Right ventricle myocardium inferior (tissue), 1 donor: Measurements from ENCODE around the gene SPSB1. TPM values are rescaled to one million over a fixed set of nuclear protein-coding genes. Genes with fewer than 3 reads are reported as not detected.

ENCODE experiments used
- ATAC-seq: fragments of 200-7000 bp; cut with Tn5 transposase; one replicate; pipeline ENCODE4 v1.9.1; 2020; ENCODE audit warnings: mild to moderate bottlenecking, moderate library complexity
- DNase-seq: peaks from one replicate; pipeline ENCODE4 v3.0.0; 2021; ENCODE audit errors: missing footprints
- intact Hi-C: fragments of 100-400 bp; cut with DNase I; formaldehyde crosslinking; loops from one replicate; pipeline ENCODE4 v1.11.0; 2022
- long read RNA-seq: library from polyadenylated mRNA; unstranded; transcript quantifications from one replicate; pipeline ENCODE4 v2.0.0, GENCODE V29; 2021
- total RNA-seq: library from RNA; stranded (reverse); fragmentation: NEBNext Ultra II Directional; extraction: Animal tissue kit (Norgen Biotek cat#: 25700); gene quantifications from one replicate; pipeline ENCODE4 v1.2.1, GENCODE V29; 2021
- donor health status: DM: no; HTN: yes; CAD: no; lungs with severe emphysema.

Gene SPSB1
- total RNA-seq: 16.5 TPM
- long read RNA-seq, transcript SPSB1-201 (3 exons, 3,120 nt): major isoform, 15 of 15 reads
- long read RNA-seq, partial matches to known transcripts: 0 of 15 reads
- long read RNA-seq, other reads (novel, unspliced or antisense): 0 of 15 reads

DNA sequence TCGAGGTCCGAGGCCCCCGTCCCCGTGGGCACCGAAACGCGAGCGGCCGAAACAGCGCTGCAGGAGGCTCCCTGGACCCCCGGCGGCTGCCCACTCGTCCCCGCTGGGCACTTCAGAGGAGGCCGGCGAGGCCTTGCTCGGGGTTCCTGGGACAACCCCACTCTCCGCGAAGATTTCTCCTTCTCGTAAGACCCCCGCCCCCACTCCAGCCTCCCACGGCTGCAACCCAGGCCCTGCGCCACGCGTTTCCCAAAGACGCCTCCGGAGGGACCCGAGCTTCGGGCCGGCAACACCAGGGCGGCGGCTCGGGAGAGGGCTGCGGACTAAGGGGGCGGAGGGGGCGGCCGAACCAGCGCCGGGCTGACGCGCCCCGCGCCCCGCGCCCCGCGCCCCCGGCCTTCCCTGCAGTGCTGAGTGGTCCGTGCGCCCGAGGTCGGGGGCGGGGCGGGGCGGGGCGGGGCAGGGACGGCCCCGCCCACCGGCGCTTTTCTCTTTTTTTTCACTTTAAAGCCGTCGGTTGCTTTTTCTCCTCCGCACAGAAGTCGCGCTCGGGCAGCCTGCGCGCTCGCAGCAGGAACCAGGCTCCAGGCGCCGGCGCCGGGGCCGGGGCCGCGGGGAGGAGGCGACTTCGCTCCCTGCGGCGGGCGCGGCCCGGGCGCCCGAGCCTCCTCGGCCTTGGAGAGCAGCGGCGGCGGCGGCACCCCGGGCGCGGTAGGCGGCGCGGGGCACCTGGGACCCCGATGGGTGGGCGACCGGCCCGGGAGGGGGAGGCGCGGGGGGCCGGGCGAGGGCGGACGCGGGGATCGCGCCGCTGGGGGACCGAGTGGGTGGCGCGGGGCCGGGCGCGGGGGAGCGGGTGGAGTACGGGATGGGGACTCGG is at the start of gene SPSB1:
Gene SPSB1, plus strand, starts transcription at position 534 of the 880 bp plus-strand sequence. CDS start 62,998 bp downstream, outside the sequence.
- intact Hi-C loops: loop anchor here (2.0 kb wide), 1 partner anchor 92 kb away; no protein-coding TSS in a partner anchor
- DNase-seq: peak; percentile 82
- peak; percentile 75 for ATAC-seq

DNA sequence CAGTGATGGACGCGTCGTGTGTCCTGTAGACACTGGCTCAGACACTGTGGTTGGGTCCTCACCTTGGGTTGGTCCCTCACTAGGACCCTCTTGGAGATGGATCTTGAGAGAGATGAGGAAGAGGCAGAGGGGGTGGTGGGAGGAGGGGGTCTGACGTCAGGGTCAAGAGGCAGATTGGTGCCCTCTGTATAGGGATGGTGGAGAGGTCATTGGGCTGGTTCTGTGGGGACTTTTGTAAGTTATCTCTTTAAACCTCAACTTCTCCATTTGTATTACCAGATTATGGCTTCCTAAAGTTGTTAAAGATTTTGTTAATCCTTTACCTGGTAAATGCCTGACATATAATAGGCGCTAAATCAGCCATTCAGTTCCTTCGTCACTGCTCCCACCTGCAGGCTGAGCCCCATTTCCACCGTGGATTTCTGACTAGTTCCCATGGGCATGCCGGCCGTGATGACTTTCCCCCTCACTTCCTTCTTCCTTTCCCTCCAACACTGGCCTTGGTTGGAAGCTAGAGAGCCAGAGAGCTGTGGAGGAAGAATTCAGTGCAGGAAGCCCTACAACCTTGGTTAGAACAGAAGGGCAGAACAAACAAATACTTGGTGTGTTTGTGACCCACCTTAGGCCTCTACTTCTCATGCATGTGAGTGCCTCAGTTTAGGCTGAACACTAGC is 49.5 kb upstream of the SPSB1 start:
- DNase-seq (no peak), ATAC-seq (peak; percentile 18)
- intact Hi-C loops: no loop called here

DNA sequence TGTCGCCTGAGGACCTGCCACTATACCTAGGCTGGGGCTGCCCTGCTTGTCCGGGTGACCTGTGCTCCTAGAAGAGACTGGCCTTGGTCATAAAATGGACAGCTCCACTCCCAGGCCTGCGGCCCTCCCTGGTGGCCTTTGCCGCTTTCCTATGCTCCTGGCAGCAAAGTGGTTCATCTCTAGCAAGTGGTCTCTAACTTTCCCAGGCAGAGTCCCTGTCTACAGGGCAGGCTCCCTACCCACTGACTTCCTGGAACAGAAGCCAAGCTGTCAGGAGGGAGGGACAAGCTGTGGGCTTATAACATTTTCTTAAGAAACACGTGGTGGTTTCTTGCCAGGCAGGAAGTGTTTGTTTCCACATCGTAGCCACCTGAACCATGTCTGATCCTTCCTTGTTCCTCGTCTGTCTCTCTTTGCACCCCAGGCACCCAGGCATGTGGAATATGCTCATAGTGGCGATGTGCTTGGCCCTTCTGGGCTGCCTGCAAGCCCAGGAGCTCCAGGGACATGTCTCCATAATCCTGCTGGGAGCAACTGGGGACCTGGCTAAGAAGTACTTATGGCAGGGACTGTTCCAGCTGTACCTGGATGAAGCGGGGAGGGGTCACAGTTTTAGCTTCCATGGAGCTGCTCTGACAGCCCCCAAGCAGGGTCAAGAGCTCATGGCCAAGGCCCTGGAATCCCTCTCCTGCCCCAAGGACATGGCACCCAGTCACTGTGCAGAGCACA is 48.0 kb upstream of the SPSB1 start:
- intact Hi-C loops: no loop called here
- no peak for DNase-seq
- no peak for ATAC-seq

DNA sequence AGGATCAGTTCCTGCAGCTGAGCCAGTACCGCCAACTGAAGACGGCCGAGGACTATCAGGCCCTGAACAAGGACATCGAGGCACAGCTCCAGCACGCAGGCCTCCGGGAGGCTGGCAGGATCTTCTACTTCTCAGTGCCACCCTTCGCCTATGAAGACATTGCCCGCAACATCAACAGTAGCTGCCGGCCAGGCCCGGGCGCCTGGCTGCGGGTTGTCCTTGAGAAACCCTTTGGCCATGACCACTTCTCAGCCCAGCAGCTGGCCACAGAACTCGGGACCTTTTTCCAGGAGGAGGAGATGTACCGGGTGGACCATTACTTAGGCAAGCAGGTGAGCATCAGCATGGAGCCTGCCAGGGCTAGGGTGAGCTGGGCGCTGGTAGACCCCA is 47.5 kb upstream of the SPSB1 start:
- intact Hi-C loops: no loop called here
- DNase-seq (no peak), ATAC-seq (no peak)

DNA sequence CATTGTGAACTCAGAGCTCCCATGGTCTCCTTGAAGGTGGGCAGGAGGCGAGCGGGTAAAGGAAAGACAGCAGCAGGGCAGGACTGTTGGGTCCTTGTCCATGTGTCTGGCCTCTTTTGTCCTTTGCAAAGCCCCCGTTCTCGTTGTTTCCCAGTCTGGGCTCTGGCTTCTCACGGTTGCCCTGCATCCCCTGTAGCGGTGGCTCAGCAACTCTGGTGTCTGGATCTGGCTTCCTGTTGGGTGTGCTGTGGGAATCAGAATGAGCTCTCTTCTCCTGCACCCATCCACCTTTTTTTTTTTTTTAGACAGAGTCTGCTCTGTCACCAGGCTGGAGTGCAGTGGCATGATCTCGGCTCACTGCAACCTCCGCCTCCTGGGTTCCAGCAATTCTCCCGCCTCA is 47.0 kb upstream of the SPSB1 start:
- DNase-seq (no peak), ATAC-seq (no peak)
- intact Hi-C loops: no loop called here

DNA sequence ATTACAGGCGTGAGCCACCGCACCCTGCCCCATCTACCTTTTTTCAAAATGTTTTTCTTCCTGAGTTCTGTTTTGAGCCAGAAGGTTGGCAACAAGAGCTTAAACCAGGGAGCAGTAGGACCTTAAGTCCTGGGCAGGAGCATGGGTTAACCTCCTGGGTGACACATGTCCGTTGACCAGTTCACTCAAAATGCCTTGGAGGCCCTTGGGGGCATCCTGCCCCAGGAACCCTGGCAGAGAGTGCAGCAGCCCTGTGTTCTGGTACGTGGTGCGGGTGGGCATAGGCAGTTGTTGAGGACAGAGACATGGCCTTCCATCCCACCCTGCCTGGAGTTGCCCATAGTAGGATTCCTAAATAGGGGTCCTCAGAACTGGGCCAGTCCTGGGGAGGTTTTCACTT is 46.5 kb upstream of the SPSB1 start:
- ATAC-seq (no peak), DNase-seq (no peak)
- intact Hi-C loops: no loop called here

DNA sequence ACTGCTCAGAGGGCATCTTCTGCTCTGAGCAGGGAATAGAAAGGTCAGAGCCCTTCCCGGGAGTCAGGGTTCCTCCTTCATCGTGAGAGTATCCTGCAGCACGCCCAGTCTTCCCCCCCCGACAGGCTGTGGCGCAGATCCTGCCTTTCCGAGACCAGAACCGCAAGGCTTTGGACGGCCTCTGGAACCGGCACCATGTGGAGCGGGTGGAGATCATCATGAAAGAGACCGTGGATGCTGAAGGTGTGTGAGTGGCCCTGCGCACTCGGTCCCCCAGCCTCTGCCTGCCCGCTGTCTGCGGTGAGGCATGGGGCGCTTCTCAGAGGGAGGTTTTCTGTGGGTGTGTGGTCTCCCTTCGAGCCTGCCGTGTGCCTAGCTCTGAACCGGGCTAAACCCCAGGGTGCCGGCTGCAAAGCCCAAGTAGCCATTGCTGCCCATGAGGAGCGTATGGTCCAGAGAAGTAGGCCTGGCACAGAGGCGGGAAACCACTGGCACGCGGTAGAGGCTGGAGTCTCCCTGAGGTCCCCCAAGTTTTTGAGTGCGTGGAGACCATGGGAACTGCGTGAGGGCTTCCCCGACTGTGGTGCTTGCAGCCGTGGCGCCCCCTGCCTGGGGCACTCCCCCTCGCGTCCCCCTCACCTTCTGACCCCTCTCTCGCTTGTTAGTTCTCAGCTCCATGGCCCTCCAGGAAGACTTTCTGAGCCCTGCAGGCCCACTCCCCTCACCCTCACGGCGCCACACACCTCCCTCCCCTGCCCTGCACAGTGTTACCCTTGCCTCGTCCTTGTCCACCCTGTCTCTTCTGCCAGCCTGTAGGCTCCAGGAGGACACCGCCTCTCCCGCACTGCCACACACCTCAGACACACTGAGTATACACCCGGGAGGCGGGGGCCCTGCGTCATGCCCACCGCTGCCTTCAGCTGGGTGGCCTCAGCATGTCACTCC is 45.6 kb upstream of the SPSB1 start:
- peak; percentile 33 for ATAC-seq
- intact Hi-C loops: no loop called here
- DNase-seq: no peak

DNA sequence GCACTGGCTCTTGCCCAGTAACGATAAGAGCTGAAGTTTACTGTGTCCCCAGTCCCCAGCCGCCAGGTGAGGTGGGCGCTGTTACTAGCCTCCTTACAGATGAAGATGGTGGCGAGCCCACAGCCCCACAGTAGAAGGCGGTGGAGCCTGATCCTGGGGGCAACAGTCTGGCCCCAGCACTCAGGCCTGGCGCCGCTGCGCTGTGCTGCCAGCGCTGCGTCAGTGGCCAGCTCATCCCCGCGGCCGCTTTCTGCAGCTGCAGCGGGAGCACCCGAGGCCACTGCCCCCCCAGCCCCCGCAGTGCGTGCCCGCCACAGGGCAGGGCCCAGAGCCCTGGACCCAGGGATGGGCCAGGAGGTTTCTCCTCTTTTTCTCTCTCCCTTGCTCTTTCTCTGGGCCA is 44.8 kb upstream of the SPSB1 start:
- intact Hi-C loops: no loop called here
- DNase-seq (no peak), ATAC-seq (no peak)

DNA sequence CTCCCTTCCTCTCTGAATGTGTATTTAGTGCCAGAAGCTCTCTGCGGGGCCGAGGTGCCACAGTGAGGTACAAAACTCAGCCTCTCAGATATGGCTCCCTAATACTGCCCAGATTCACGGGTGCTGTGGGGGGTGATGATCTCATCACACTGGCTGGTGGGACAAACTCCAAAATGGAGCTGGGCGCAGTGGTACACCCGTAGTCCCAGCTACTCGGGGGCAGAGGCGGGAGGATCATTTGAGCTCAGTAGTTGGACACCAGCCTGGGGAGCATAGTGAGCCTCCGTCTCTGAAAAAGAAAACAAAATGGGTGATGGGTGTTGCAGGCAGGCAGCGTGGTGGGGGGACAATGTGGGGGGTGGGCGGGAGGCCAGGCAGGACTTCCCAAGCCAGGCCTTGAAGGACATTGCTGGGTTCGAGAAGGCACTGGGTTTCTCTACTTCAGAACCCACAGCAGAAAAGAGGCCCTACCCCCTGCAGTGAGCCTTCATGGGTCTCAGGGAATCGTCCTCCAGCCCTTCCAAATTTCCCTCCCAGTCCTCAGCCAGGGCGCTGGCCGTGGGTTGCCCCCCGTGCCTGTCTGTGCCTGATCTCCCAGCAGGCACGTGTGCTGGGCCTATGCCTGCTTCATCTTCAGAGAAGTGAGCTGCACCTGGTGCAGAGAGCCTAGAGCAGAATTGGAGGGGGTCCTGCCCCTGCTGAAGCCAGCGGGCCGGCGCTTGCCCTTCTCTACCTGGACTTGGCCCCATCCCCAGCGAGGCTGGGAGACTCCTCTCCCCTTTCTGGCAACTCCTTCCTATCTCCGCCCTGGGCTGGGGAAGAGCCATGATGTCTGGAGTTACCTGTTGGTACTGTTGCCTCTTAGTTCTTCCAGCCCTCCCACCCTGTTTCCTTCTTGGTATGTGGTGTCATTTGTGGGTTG is 44.1 kb upstream of the SPSB1 start:
- no peak for DNase-seq
- ATAC-seq: no peak
- intact Hi-C loops: no loop called here

DNA sequence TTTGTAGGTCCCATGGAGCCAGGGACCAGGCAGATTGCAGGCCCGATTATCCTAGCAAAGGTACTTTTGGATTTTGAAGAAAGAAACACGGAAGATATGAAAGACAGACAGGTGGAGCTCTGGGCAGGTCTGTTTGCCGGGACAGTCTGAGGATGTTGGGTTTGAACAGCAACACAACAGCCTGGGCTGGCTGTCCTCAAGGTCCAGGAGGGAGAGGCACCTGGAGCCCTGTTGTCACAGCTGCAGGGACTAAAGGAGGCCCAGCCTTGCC is 43.5 kb upstream of the SPSB1 start:
- DNase-seq: no peak
- intact Hi-C loops: no loop called here
- no peak for ATAC-seq

DNA sequence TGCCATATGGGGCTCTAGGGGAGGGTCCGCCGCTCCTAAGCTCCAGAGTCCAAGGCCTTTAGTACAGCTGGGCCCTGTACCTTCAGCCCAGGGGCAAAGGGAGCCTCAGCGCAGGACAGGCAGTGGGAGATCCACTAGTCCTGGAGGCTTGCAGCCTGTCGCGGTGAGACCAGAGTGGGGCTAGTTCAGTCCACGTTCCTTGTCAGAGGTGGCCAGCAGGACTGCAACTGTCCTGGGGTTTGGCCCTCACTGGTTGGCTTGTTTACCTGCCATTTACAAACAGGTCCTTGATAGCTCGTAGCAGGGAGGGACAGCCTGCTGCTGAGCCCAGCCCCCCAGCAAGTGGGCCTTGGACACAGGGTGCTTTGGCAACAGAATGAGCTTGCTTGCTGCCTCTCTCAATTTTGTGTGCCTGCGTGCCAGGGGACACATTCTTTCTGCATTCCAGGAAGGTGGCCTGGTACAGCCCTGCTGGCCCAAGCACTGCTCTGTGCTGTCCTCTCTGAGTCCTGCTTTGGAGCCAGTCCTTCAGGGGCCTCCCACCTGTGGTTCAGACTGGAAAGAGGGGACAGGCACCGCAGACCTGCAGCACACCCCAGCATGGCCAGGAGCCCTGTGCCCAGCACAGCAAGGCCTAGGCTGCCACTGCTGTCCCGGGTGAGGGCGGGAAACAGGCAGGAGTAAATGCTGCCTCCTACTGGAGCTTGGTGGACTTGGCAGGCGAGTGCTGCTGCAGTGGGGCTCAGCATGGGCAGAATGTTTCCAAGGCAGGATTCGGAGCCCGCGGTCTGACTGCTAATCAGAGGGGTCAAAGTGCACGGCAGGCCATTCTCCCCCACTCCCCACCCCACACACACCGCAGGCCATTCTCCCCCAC is 42.9 kb upstream of the SPSB1 start:
- ATAC-seq: peak; percentile 63
- intact Hi-C loops: loop anchor here (2.0 to 5.0 kb wide), 2 partner anchors 15 to 308 kb away; partner anchors contain the start of gene H6PD
- DNase-seq: peak; percentile 79

DNA sequence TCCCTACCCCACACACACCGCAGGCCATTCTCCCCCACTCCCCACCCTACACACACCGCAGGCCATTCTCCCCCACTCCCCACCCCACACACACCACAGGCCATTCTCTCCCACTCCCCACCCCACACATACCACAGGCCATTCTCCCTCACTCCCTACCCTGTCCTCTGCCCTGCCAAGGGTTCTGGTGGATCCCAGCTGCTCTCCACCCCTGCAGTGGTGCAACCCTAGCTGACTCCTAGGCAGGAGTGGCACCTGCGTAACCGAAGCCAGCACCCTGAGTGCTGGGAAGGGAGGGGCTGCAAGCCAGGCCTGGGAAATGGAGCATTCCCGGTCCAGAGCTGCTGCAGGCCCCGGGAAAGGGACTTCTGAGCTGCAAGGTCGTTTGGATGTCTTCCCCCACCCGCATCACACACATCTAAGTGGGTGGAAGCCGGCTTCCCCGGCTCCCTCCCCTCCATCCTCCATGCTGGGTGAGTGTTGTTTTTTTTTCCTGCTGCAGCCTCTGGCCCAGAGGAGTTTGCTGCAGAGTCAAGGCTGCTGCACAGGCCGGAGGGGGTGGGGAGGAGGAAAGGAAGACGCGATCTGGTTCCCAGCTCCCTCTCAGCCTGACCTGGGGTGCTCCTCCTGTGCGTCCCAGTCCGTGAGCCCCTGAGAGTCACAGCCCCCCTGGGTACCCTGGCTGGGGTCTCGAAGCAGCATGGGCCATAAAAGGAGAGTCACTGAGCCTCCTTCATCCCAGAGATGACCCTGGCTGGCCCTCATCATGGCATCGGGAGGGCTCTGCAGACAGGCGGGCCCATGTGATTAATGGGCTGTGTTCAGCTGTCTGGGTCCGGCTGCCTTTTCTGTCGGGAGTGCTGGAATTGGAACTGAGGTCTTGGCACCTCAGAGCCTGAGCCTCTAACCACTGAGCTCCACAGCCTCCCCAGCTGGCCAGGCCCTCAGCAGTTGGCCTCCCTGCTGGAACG is 42.0 kb upstream of the SPSB1 start:
- intact Hi-C loops: loop anchor here (2.0 to 5.0 kb wide), 2 partner anchors 16 to 307 kb away; partner anchors contain the start of gene H6PD
- no peak for DNase-seq
- ATAC-seq: peak; percentile 18

DNA sequence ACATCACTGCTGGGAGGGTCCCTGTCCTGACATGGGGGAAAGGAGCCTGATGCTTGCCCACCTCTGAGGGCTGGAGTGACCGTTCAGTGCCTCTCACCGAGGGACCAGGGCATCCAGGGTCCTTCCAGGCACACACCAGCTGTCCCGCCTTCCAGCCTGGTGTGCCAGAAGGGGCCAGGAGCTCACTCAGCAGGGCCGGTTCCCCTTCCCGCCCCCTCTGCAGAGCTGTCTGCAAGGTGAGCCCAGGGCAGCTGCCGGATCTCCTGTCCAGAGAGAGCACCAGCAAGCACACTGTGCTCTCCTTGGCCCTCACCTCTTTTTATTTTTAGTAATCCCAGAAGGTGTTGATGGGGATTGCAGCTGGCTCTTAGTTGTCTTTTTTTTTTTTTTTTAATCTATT is 41.2 kb upstream of the SPSB1 start:
- peak; percentile 55 for ATAC-seq
- intact Hi-C loops: loop anchor here (2.0 to 5.0 kb wide), 2 partner anchors 17 to 306 kb away; partner anchors contain the start of gene H6PD
- DNase-seq: no peak

DNA sequence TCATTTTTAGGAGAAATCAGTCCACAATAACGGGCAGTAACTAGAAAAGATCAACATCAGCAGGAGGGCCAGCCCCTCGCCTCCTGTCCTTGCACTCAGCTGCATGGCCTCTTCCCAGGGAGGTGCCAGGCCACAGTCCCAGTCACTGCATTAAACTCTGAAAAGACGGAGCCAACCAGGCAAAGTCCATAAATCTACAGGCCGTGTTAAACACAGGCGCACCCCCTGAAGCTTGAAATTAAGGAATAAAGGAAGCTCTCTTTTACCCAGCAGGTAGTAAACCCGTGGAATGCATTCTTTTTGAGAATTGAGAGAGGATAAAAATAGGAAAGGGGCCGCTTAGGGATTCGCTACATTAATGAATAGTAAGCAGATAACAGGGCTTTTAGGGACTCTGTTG is 39.7 kb upstream of the SPSB1 start:
- DNase-seq (no peak), ATAC-seq (no peak)
- intact Hi-C loops: loop anchor here (5.0 kb wide), 1 partner anchor 304 kb away; no protein-coding TSS in a partner anchor

DNA sequence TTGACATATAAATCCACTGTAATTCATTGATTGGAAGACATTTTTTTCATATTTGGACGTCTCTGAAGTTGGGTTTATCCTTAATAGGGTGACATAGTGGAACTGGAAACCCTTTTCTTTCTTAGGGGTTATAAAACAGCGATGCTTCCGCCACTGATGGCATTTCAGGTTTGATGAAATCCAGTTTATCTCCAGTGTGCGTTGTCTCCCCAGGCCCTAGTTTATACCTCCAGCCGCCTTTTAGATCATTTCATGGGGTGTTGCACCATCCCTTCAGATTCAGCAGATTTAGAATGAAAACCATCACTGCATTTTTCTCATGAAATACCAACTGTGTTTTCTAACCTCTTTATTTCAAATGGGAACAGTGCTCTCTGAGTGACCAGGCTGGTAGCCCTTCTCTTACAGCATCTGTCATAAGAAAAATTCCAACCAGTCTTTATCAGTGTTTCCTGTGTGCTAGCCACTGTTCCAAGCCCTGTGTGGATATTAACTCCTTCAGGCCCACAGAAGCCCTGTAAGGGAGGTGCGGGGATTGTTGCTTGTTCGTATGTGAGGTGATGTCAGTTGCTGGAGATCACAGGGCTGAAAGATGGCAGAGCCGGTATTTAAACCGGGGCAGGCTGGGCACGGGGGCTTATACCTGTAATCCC is 39.1 kb upstream of the SPSB1 start:
- DNase-seq (no peak), ATAC-seq (peak; percentile 29)
- intact Hi-C loops: loop anchor here (5.0 kb wide), 1 partner anchor 304 kb away; no protein-coding TSS in a partner anchor
